HL-60 (cell line): Measurements from ENCODE around the gene HIGD1A.

ENCODE experiments used
- CTCF ChIP-seq: IDR thresholded peaks from one replicate; pipeline ENCODE4 v1.5.1; 2011; ENCODE audit warnings: low read length, control low read depth, inconsistent platforms; ENCODE audit not compliant: insufficient read depth
- GABPA ChIP-seq: IDR thresholded peaks from 2 replicates; pipeline ENCODE4 v1.6.1; 2012; ENCODE audit warnings: low read depth
- SPI1 ChIP-seq: IDR thresholded peaks from 2 replicates; pipeline ENCODE4 v1.6.1; 2012; ENCODE audit warnings: low read depth, mild to moderate bottlenecking, borderline replicate concordance

- TF ChIP-seq CTCF = no peak
- no peak for TF ChIP-seq GABPA
- TF ChIP-seq SPI1 = no peak
Measured at GRCh38 chr3:42780398-42780797, 23.9 kb downstream of the HIGD1A start.
